GM12878 (cell line): Measurements from ENCODE around the gene VARS2. TPM values are rescaled to one million over a fixed set of nuclear protein-coding genes. Genes with fewer than 3 reads are reported as not detected.
A peak's percentile ranks its signal among the peaks of the same experiment; 100 is the strongest.

Source experiments
- BCL11A ChIP-seq: IDR thresholded peaks from 2 replicates; pipeline ENCODE4 v1.6.1; 2011; ENCODE audit warnings: low read depth, low read length
- BRCA1 ChIP-seq: IDR thresholded peaks from 2 replicates; pipeline ENCODE4 v1.6.1; 2011; ENCODE audit warnings: low read depth, low read length, improper control_type of control experiment
- CEBPZ ChIP-seq: fragments of 150-350 bp; IDR thresholded peaks from 2 replicates; pipeline ENCODE4 v1.6.1; 2016; ENCODE audit warnings: low read depth, low read length
- CHD4 ChIP-seq: fragments of 200-600 bp; sonication (generic); IDR thresholded peaks from 2 replicates; pipeline ENCODE4 v1.6.1; 2016; ENCODE audit warnings: mild to moderate bottlenecking
- EP300 ChIP-seq, 2 experiments: fragments of 150-350 bp in 1 of 2; IDR thresholded peaks; 2 replicates each; pipeline ENCODE4 v1.6.1; 2011 to 2012; ENCODE audit warnings: low read depth in 2 of 2, low read length in 2 of 2, borderline replicate concordance in 1 of 2, improper control_type of control experiment in 1 of 2, inconsistent platforms in 1 of 2; ENCODE audit not compliant: control insufficient read depth in 1 of 2
- EZH2 ChIP-seq: IDR thresholded peaks from 2 replicates; pipeline ENCODE4 v1.6.1; 2012; ENCODE audit warnings: low read depth, mild to moderate bottlenecking, control low read depth, inconsistent platforms, low read length, borderline replicate concordance; ENCODE audit not compliant: control insufficient read depth
- HDGF ChIP-seq: fragments of 450-650 bp; IDR thresholded peaks from 2 replicates; pipeline ENCODE4 v1.6.1; 2016; ENCODE audit warnings: antibody characterized with exemption
- JUNB ChIP-seq: IDR thresholded peaks from 2 replicates; pipeline ENCODE4 v1.6.1; 2016; ENCODE audit warnings: antibody characterized with exemption, mild to moderate bottlenecking
- KDM1A ChIP-seq: fragments of 200-600 bp; sonication (generic); IDR thresholded peaks from 2 replicates; pipeline ENCODE4 v1.6.1; 2016; ENCODE audit warnings: borderline replicate concordance
- MLLT1 ChIP-seq: fragments of 450-650 bp; IDR thresholded peaks from 2 replicates; pipeline ENCODE4 v1.6.1; 2016; ENCODE audit warnings: mild to moderate bottlenecking
- MTA3 ChIP-seq: IDR thresholded peaks from 2 replicates; pipeline ENCODE4 v1.6.1; 2012; ENCODE audit warnings: low read length, inconsistent platforms, borderline replicate concordance
- MXI1 ChIP-seq: fragments of 150-350 bp; IDR thresholded peaks from 2 replicates; pipeline ENCODE4 v1.6.1; 2011; ENCODE audit warnings: low read depth, mild to moderate bottlenecking, inconsistent platforms, low read length, improper control_type of control experiment
- MYC ChIP-seq: IDR thresholded peaks from 2 replicates; pipeline ENCODE4 v1.6.1; 2011; ENCODE audit warnings: mild to moderate bottlenecking, low read length, moderate library complexity, inconsistent platforms; ENCODE audit not compliant: insufficient read depth, insufficient replicate concordance, insufficient read length, severe bottlenecking
- NFYB ChIP-seq: IDR thresholded peaks from 2 replicates; pipeline ENCODE4 v1.6.1; 2011; ENCODE audit warnings: low read depth, mild to moderate bottlenecking, low read length, improper control_type of control experiment, moderate library complexity; ENCODE audit not compliant: insufficient read depth
- NRF1 ChIP-seq: conservative IDR thresholded peaks from 2 replicates; pipeline ENCODE4 v1.6.1; 2011; ENCODE audit warnings: mild to moderate bottlenecking, low read depth, low read length, improper control_type of control experiment
- RCOR1 ChIP-seq: conservative IDR thresholded peaks from 2 replicates; pipeline ENCODE4 v1.6.1; 2012; ENCODE audit warnings: low read depth, low read length, improper control_type of control experiment
- SMAD5 ChIP-seq: IDR thresholded peaks from 2 replicates; pipeline ENCODE4 v1.6.1; 2016; ENCODE audit warnings: antibody characterized with exemption, low read depth
- SMC3 ChIP-seq: IDR thresholded peaks from 2 replicates; pipeline ENCODE4 v1.6.1; 2011; ENCODE audit warnings: low read length, improper control_type of control experiment, borderline replicate concordance
- STAT3 ChIP-seq: IDR thresholded peaks from 2 replicates; pipeline ENCODE4 v1.6.1; 2011; ENCODE audit warnings: low read depth, low read length, improper control_type of control experiment
- TARDBP ChIP-seq: IDR thresholded peaks from 2 replicates; pipeline ENCODE4 v1.6.1; 2016; ENCODE audit warnings: borderline replicate concordance
- TCF7 ChIP-seq: IDR thresholded peaks from 2 replicates; pipeline ENCODE4 v1.6.1; 2014; ENCODE audit warnings: antibody characterized with exemption, borderline replicate concordance
- polyA plus RNA-seq, 11 experiments: library from polyadenylated mRNA; depleted of rRNA in 4 of 11; unstranded in 6 of 11; stranded (reverse) in 5 of 11; fragments of >200 nt; fragmentation: Nextera tagmentation in 4 of 11; fragmentation: Illumina TruSeq in 1 of 11; extraction: Ambion mirVana in 4 of 11; extraction: Trizol in 1 of 11; gene quantifications; 1 replicate in 1 of 11; 2 replicates in 10 of 11; pipeline versions ENCODE4 v1.2.1 to v1.2.3, GENCODE V29; 2011 to 2016; ENCODE audit warnings: inconsistent platforms in 2 of 11, missing spikeins in 2 of 11, low read depth in 1 of 11
- total RNA-seq, 4 experiments: library from RNA; depleted of rRNA in 3 of 4; stranded (reverse); fragments of >200 nt in 3 of 4; fragmentation: Illumina TruSeq in 1 of 4; extraction: Trizol in 1 of 4; gene quantifications; 2 replicates each; pipeline versions ENCODE4 v1.2.1 to v1.2.3, GENCODE V29; 2013 to 2021
- TF ChIP-seq, protein P1 (sequence below): IDR thresholded peaks from 2 replicates; pipeline ENCODE4 v1.6.1; 2011; ENCODE audit warnings: low read depth, mild to moderate bottlenecking, low read length, moderate library complexity, borderline replicate concordance; ENCODE audit errors: extremely low read depth
- TF ChIP-seq, protein P2 (sequence below): fragments of 450-650 bp; IDR thresholded peaks from 2 replicates; pipeline ENCODE4 v1.6.1; 2014; ENCODE audit warnings: mild to moderate bottlenecking
- TF ChIP-seq, protein P3 (sequence below): fragments of 450-650 bp; IDR thresholded peaks from 2 replicates; pipeline ENCODE4 v1.6.1; 2017; ENCODE audit warnings: low read depth, mild to moderate bottlenecking, moderate library complexity

Gene VARS2
- total and polyA plus RNA-seq, 10 of the 15 experiments (the other 5 are each of a cell fraction or from before 2014, with no cell fraction given): 3.8 to 70.7 (median 49.1) TPM

GRCh38 chr6:30900863-30901417 lies 13.1 kb upstream of the VARS2 start (continued):
- TF ChIP-seq MLLT1 (no peak), BCL11A (peak; percentile 38; the same call in 1 of the 2 replicates), HDGF (no peak), CHD4 (no peak), TCF7 (no peak), KDM1A (no peak), CEBPZ (no peak), MTA3 (no peak), MXI1 (no peak), NRF1 (no peak), STAT3 (no peak), TARDBP (no peak), EZH2 (no peak), RCOR1 (no peak), JUNB (no peak), BRCA1 (no peak), EP300 (IDR thresholded peaks at IDR 0.05; ENCODE audit: borderline replicate concordance in 1 of 2, control insufficient read depth in 1 of 2, low read depth in 2 of 2, low read length in 2 of 2) (peak in 1 of 2 experiments; percentile 35; a peak in 1 of 4 replicates), MYC (no peak), SMAD5 (no peak), SMC3 (no peak), NFYB (no peak)
- TF ChIP-seq, protein P1, sequence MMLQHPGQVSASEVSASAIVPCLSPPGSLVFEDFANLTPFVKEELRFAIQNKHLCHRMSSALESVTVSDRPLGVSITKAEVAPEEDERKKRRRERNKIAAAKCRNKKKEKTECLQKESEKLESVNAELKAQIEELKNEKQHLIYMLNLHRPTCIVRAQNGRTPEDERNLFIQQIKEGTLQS: no peak
- TF ChIP-seq, protein P2, sequence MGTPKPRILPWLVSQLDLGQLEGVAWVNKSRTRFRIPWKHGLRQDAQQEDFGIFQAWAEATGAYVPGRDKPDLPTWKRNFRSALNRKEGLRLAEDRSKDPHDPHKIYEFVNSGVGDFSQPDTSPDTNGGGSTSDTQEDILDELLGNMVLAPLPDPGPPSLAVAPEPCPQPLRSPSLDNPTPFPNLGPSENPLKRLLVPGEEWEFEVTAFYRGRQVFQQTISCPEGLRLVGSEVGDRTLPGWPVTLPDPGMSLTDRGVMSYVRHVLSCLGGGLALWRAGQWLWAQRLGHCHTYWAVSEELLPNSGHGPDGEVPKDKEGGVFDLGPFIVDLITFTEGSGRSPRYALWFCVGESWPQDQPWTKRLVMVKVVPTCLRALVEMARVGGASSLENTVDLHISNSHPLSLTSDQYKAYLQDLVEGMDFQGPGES: no peak
- TF ChIP-seq, protein P3, sequence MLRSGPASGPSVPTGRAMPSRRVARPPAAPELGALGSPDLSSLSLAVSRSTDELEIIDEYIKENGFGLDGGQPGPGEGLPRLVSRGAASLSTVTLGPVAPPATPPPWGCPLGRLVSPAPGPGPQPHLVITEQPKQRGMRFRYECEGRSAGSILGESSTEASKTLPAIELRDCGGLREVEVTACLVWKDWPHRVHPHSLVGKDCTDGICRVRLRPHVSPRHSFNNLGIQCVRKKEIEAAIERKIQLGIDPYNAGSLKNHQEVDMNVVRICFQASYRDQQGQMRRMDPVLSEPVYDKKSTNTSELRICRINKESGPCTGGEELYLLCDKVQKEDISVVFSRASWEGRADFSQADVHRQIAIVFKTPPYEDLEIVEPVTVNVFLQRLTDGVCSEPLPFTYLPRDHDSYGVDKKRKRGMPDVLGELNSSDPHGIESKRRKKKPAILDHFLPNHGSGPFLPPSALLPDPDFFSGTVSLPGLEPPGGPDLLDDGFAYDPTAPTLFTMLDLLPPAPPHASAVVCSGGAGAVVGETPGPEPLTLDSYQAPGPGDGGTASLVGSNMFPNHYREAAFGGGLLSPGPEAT: peak; percentile 69; the same call in 1 of the 2 replicates
